GM21825 (cell line): ENCODE results near the gene EPHA7.

Experiments used
- ATAC-seq: cut with Tn5 transposase; IDR thresholded peaks from one replicate; pipeline ENCODE4 v1.9.1; 2021; ENCODE audit warnings: mild to moderate bottlenecking, moderate library complexity; ENCODE audit not compliant: unreplicated experiment

Gene EPHA7

DNA sequence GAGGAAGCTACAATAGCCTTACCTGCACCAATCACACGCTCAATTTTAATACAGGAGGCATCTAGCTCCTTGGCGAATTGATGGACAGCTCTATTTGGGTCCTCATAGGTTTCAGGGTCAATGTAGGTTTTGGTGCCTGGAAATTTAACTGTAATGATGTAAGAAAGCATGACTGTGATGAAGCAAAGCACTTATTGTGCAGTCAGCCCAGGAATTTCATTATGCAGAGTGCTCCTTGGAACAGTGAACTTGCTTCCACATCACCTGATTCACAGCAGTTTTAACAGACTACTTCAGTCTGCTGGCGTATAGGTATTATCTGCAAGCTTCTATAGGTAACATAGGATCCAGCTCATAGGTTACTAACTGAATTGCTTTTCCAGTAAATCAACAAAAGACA is 160.0 kb downstream of the EPHA7 start:
- no peak for ATAC-seq

- no peak for ATAC-seq
Observed at GRCh38 chr6:93252930-93253329, 166.4 kb downstream of the EPHA7 start.

- ATAC-seq, result no peak
Observed at GRCh38 chr6:93248631-93249030, 170.7 kb downstream of the EPHA7 start.

- ATAC-seq, result no peak
Observed at GRCh38 chr6:93243231-93243778, 176.1 kb downstream of the EPHA7 start.

DNA sequence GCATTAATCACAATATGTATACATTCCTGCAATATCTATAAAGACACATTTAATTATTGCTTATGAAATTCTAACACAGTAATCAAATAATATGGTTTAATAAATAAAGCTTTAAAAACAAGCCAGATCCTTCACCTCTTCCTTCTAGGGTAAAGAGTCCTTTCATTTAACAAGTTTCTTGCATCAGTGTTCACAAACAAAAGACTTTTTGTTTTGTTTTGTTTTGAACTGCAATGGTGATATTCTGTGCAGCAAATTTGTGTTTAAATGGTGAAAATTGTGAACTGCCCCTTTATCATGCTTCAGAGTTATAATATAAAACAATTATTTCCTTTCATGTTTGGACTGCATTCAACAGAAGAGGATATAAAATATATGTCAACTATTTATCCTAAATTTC is 177.3 kb downstream of the EPHA7 start:
- ATAC-seq, result no peak

GRCh38 chr6:93238632-93239031 is 180.7 kb downstream of the EPHA7 start:
- no peak for ATAC-seq

DNA sequence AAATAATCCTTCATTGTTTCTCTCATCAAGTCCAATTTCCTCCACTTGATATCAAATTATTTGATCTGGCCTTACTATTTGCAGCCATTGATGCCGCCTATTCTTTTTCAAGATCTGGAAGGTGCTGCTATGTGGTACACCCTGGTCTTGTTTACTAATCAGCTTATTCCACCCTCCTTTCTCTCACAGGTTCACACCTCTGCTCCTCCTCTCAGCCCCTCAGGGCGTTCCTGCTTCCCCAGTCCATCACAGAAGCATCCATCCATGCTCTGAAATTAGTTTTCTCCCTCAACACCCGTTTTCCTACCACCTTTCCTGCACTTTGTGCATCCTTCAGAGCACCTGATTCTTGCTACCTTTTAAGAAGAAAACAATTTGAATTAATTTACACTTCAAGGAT is 183.6 kb downstream of the EPHA7 start:
- no peak for ATAC-seq

- ATAC-seq, result no peak
Observed at GRCh38 chr6:93226822-93227221, 192.5 kb downstream of the EPHA7 start.

DNA sequence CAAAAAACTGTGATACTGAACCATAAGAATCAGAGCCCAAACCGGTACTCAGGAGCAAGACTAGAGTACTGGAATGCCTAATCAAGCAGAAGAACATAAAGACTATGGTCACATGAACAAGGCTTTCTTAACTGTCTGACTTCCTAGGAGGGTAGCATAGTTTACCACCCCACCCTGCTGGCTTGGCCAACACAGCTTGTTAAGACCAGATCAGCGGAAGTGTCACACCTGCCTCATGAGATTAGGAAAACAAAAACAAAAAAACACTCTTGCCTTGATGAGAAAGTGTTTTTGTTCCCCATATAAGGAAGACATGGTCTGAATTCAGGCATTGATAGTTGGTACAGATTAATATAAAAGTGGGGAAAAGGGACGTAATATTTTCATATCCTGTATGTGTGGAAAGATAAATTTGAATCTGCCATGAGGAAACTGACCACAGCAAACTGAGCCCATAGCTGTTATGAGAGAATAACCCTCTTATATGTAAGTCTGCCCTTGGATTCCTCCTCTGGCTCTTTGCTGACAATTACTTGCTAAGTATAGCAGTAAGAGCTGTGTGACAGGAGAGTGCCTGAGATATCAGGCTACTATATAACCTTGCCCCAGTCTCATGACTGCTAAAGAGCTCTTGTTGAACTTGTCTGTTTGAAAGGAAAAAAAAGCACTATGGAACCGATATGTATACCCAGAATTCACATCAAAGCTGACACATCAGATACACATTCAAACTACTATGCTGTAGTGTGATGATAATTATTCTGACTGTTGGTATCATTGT is 197.1 kb downstream of the EPHA7 start:
- no peak for ATAC-seq

DNA sequence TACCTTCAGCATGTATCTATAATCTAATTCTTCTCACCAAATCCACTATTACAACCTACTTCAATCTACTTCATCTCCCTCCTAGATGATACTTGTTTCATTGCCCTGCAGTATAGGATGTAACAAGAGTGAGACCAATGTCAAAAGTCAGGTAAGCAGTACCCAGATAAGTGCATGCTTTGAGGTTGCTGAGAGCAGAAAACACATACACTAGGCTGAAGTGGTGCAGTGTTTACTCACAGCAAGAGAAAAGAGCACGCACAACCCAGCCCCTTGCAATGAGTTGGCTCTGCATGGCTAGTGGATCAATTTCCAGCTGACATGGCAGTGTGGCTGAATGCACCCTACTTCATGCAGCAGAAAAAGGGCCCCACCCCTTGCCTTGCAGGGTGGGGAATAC is 199.9 kb downstream of the EPHA7 start:
- no peak for ATAC-seq

GRCh38 chr6:93218096-93218495 is 201.3 kb downstream of the EPHA7 start:
- no peak for ATAC-seq

GRCh38 chr6:93213028-93213427 is 206.3 kb downstream of the EPHA7 start:
- no peak for ATAC-seq

DNA sequence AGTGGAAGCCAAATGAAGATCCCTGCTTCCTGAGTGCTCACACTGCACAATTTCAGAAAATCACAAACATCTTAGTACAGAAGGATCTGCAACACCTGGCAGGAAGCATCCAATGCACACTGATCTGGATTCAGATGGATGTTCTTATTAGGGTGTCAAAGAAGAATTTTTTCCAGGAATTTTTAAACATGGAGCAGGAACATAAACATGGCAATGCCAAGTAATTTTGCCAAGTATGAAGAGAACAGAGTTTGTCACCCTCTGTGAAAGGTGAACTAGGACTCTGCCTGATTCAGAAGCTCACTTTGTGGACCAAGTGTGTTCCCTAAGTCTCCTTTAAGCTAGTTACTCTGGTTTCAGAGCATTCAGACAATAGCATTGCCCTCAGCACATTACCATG is 208.5 kb downstream of the EPHA7 start:
- no peak for ATAC-seq

GRCh38 chr6:93209358-93209757 is 210.0 kb downstream of the EPHA7 start:
- no peak for ATAC-seq

DNA sequence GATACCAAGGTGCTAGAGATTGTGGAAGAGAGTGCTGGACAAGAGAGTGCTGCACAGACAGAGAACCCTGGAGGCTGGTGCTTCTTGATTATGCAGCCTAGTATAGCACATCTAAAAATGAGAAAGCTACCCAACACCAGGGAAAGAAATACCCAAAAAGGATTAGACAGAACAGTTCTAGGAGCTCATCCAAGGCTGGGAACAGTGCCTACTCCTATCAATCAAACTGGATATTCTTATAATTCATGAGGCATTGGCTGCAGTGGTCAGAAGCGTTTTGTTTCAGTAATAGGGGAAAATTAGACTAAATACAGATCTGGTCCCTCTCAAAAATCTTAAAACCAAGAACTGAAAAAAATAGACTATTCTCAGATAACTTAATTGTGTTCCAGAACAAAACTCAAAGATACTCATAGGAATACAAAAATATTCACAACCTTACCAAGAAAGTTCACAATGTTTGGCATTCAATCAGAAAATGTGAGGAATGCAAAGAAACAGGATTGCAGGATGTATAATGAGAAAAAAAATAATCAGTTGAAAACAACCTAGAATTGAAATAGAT is 222.9 kb downstream of the EPHA7 start:
- no peak for ATAC-seq

DNA sequence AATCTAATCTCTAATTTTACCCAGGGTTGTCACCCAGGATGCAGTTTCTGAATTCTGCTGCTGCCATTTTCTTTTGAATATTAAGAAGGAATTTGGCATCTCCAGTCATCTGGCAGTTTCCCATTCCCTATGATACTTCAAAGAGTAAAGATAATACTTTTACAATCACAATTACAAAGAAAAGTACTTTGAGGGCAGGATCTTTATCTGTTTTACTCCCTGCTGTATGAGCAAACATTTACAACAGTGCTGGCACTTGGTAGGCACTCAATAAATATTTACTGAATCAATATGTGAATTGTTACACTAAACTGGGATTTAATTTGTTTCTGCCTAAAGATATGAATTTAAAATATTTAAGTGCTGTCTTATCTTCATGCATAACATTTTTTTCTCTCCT is 224.9 kb downstream of the EPHA7 start:
- ATAC-seq, result no peak

DNA sequence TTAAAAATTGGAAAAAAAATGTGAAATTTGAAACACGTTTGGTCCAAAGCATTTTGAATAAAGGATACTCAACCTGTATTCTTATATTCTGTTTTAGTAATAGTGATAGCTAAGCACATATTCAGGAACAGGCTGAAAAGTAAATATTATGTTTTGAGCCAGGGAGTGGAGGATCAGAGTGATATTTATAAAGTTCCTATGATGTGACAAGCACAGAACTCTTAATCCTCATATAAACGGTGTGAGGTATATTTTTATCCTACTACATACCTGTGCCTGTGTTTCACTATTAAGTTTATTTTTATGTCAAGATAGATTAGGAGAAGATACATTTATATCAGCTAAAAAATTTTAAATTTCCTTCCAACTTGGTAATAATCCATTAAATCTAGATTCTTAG is 225.5 kb downstream of the EPHA7 start:
- ATAC-seq, result no peak
